Prostate gland (tissue), 2 donors: Measurements from ENCODE around the gene SNPH. TPM values are rescaled to one million over a fixed set of nuclear protein-coding genes. Genes with fewer than 3 reads are reported as not detected.
"Not testable (repeated sequence)": the region's sequence is repeated elsewhere in the genome, so short reads cannot be mapped to it uniquely, and the experiment has no call there.

Source experiments
- DNase-seq: peaks from one replicate; pipeline ENCODE4 v3.0.0-alpha.2; 2019; ENCODE audit warnings: low spot score
- H3K27ac ChIP-seq, 2 donors: fragments of 200-600 bp; sonication (generic); 2 replicates each; pipeline ENCODE4 v1.5.1; 2017 to 2019
- H3K27me3 ChIP-seq: fragments of 200-600 bp; sonication (generic); replicated peaks from 2 replicates; pipeline ENCODE4 v1.5.1; 2019; ENCODE audit not compliant: insufficient read depth
- H3K36me3 ChIP-seq, 2 donors: fragments of 200-600 bp; sonication (generic); 1 replicate in 1 of 2; 2 replicates in 1 of 2; pipeline versions ENCODE4 v1.5.1 to v1.8.1; 2017 to 2019
- H3K4me1 ChIP-seq: fragments of 200-600 bp; sonication (generic); replicated peaks from 2 replicates; pipeline ENCODE4 v1.5.1; 2019
- H3K4me3 ChIP-seq, 2 donors: fragments of 200-600 bp; sonication (generic); 2 replicates each; pipeline ENCODE4 v1.5.1; 2017 to 2019
- H3K9me3 ChIP-seq: fragments of 200-600 bp; sonication (generic); 2 replicates; pipeline ENCODE4 v1.5.1; 2017
- CTCF ChIP-seq, 4 experiments: fragments of 200-600 bp in 2 of 4; fragments of 450-650 bp in 2 of 4; sonication (generic) in 2 of 4; IDR thresholded peaks; 1 replicate in 3 of 4; 2 replicates in 1 of 4; pipeline ENCODE4 v1.5.1; 2016 to 2019; ENCODE audit warnings: antibody characterized with exemption in 4 of 4, mild to moderate bottlenecking in 2 of 4, moderate library complexity in 2 of 4
- POLR2A ChIP-seq: fragments of 450-650 bp; IDR thresholded peaks from one replicate; pipeline ENCODE4 v1.6.1; 2016; ENCODE audit warnings: antibody characterized with exemption, mild to moderate bottlenecking
- POLR2AphosphoS5 ChIP-seq: sonication (generic); formaldehyde crosslinking; IDR thresholded peaks from one replicate; pipeline ENCODE4 v1.6.1; 2017; ENCODE audit warnings: antibody characterized with exemption
- WGBS: methylation state at CpG from one replicate; pipeline ENCODE4 v1.1.5; 2018; 5-methylcytosine and 5-hydroxymethylcytosine counted together
- intact Hi-C: fragments of 100-400 bp; cut with DNase I; formaldehyde crosslinking; loops from one replicate; pipeline ENCODE4 v1.14.2; 2022
- total RNA-seq, 2 donors: library from RNA; depleted of rRNA; stranded (reverse); fragments of >200 nt; gene quantifications; one replicate each; pipeline ENCODE4 v1.1.0, GENCODE V29; 2016

Gene SNPH
- total RNA-seq, 2 donors from 2014 or later, result 4.5 to 12.3 TPM

- H3K27ac ChIP-seq, result no peak overlapping the region
- no peaks in the 10 kb centered on the region for H3K27me3 ChIP-seq
- TF ChIP-seq POLR2A (no peak), CTCF (IDR thresholded peaks at IDR 0.05) (no peak), POLR2AphosphoS5 (no peak)
- H3K9me3 ChIP-seq, result no peaks in the 10 kb centered on the region
- H3K4me3 ChIP-seq, result no peak overlapping the region
- H3K4me1 ChIP-seq, result no peaks in the 10 kb centered on the region
- intact Hi-C loops, result no loop called here
- DNase-seq, result no peak
- H3K36me3 ChIP-seq, result no peaks in the 10 kb centered on the region
Measured at GRCh38 chr20:1241456-1241855, 24.6 kb upstream of the SNPH start.

- intact Hi-C loops, result no loop called here
Measured at GRCh38 chr20:1242099-1242498, 24.0 kb upstream of the SNPH start.

GRCh38 chr20:1242530-1242929 is 23.6 kb upstream of the SNPH start:
- TF ChIP-seq POLR2A, result no peak
- no peak for TF ChIP-seq POLR2AphosphoS5
- TF ChIP-seq CTCF (IDR thresholded peaks at IDR 0.05), result no peak
- H3K4me1 ChIP-seq, result no peaks in the 10 kb centered on the region
- no peak overlapping the region for H3K4me3 ChIP-seq
- no peaks in the 10 kb centered on the region for H3K9me3 ChIP-seq
- intact Hi-C loops, result no loop called here
- no peaks in the 10 kb centered on the region for H3K27me3 ChIP-seq
- 66% methylated on average over 2 of the region's 2 CpGs for WGBS
- H3K27ac ChIP-seq, result no peak overlapping the region
- no peak for DNase-seq
- no peaks in the 10 kb centered on the region for H3K36me3 ChIP-seq

More at GRCh38 chr20:1242099-1242498, 24.0 kb upstream of the SNPH start:
- Histone ChIP-seq H3K4me1 (no peaks in the 10 kb centered on the region), H3K4me3 (no peak overlapping the region), H3K27me3 (no peaks in the 10 kb centered on the region), H3K9me3 (no peaks in the 10 kb centered on the region), H3K36me3 (no peaks in the 10 kb centered on the region), H3K27ac (no peak overlapping the region)
- WGBS, result 95% methylated on average over 3 of the region's 3 CpGs
- TF ChIP-seq POLR2AphosphoS5 (no peak), CTCF (IDR thresholded peaks at IDR 0.05) (no peak), POLR2A (no peak)
- no peak for DNase-seq

GRCh38 chr20:1245578-1245977 is 20.5 kb upstream of the SNPH start:
- 39% methylated on average over 2 of the region's 2 CpGs for WGBS
- TF ChIP-seq POLR2A (no peak), POLR2AphosphoS5 (no peak), CTCF (IDR thresholded peaks at IDR 0.05) (no peak)
- Histone ChIP-seq H3K27me3 (no peaks in the 10 kb centered on the region), H3K27ac (no peak overlapping the region), H3K9me3 (no peaks in the 10 kb centered on the region), H3K4me1 (no peaks in the 10 kb centered on the region), H3K4me3 (no peak overlapping the region), H3K36me3 (no peaks in the 10 kb centered on the region)
- no peak for DNase-seq
- intact Hi-C loops, result no loop called here

GRCh38 chr20:1247689-1248088 is 18.4 kb upstream of the SNPH start:
- Histone ChIP-seq H3K27me3 (no peaks in the 10 kb centered on the region), H3K9me3 (no peaks in the 10 kb centered on the region), H3K4me3 (no peak overlapping the region), H3K27ac (no peak overlapping the region), H3K36me3 (no peaks in the 10 kb centered on the region), H3K4me1 (no peaks in the 10 kb centered on the region)
- TF ChIP-seq POLR2A (no peak), CTCF (IDR thresholded peaks at IDR 0.05) (no peak), POLR2AphosphoS5 (no peak)
- intact Hi-C loops, result no loop called here
- DNase-seq, result no peak

- H3K36me3 ChIP-seq, H3K4me3 ChIP-seq, DNase-seq, H3K27me3 ChIP-seq, H3K9me3 ChIP-seq, H3K4me1 ChIP-seq, H3K27ac ChIP-seq, intact Hi-C loops: not testable (repeated sequence)
- 89% methylated on average over 2 of the region's 2 CpGs for WGBS
Measured at GRCh38 chr20:1250282-1250681, 15.8 kb upstream of the SNPH start.
